Stimulated activated naive CD4-positive, alpha-beta T cell treated with Interleukin-2 at 50 U/mL for 16 hours (primary cell): ENCODE measurements around the gene RPL7L1.
"Not testable (repeated sequence)": the region's sequence is repeated elsewhere in the genome, so short reads cannot be mapped to it uniquely, and the experiment has no call there.

Experiments used
- DNase-seq: peaks from one replicate; lab custom pipeline; 2025; lab: John Stamatoyannopoulos, UW

RPL7L1 gene

DNA sequence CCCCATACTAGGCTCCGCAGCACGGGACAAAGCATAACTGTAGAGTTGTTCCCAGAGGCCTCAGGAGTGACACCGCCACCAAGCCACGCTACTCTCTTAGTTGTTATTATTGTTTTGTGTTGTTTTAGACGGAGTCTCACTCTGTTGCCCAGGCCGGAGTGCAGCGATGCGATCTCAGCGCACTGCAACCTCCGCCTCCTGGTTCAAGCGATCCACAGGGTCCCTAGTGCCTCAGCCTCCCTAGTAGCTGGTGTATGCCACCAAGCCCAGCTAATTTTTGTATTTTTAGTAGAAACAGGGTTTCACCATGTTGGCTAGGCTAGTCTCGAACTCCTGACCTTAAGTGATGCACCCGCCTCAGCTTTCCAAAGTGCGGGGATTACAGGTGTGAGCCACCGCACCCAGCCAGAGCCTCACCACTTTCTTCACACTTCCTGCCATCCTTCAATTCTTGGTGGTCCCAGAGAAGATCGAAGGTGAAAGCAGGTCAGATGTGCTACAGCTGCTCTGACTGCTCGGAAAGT is 11.8 kb downstream of the RPL7L1 start:
- DNase-seq, result no peak

DNA sequence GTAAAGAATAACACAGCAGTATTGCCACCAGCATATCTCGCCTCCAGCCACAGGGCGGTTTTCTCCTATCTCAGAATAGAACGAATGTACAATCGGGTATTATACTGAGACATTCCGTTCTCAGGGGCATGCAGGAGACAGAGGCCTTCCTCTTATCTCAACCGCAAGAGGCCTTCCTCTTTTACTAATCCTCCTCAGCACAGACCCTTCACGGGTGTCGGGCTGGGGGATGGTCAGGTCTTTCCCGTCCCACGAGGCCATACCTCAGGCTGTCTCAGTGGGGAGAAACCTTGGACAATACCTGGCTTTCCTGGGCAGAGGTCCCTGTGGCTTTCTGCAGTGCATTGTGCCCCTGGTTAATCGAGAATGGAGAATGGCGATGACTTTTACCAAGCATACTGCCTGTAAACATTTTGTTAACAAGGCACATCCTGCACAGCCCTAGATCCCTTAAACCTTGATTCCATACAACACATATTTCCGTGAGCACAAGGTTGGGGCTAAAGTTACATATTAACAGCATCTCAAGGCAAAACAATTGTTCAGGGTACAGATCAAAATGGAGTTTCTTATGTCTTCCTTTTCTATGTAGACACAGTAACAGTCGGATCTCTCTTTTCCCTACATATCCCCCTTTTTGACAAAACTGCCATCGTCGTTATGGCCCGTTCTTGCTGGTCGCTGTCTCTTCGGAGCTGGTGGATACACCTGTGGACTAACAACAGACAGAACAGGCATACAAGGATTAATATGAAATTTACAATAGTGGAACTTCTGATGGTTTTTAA is 14.8 kb downstream of the RPL7L1 start:
- not testable (repeated sequence) for DNase-seq

- DNase-seq, result no peak
These were observed 16.8 kb downstream of the RPL7L1 start for GRCh38 chr6:42896178-42896719.

- DNase-seq, result peak; percentile 44
These were observed 19.5 kb downstream of the RPL7L1 start for GRCh38 chr6:42898891-42899361.

DNA sequence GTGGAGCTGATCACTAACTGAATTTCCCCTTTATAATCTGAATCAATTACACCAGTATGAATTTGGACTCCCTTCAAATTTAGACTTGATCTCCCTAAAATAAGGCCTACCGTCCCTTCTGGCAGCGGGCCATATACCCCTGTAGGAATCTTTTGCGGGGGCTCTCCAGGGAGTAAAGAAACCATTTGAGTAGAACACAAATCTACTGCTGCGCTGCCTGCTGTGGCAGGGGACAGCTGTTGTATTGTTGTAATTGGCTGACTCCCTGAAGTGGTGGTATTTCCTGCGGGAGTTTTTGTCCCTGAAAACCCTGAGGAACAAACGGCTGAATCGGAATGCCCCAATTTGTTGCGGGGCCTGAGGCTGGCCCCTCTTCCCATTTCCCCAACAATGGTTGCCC is 20.5 kb downstream of the RPL7L1 start:
- DNase-seq, result no peak

- DNase-seq, result peak; percentile 49
These were observed 22.1 kb downstream of the RPL7L1 start for GRCh38 chr6:42901538-42901957.

GRCh38 chr6:42902429-42903263 is 23.2 kb downstream of the RPL7L1 start:
- not testable (repeated sequence) for DNase-seq

GRCh38 chr6:42904467-42904866 is 25.1 kb downstream of the RPL7L1 start:
- DNase-seq, result no peak

GRCh38 chr6:42907336-42907735 is 27.9 kb downstream of the RPL7L1 start:
- DNase-seq, result no peak

- DNase-seq, result no peak
These were observed 30.4 kb downstream of the RPL7L1 start for GRCh38 chr6:42909835-42910234.

DNA sequence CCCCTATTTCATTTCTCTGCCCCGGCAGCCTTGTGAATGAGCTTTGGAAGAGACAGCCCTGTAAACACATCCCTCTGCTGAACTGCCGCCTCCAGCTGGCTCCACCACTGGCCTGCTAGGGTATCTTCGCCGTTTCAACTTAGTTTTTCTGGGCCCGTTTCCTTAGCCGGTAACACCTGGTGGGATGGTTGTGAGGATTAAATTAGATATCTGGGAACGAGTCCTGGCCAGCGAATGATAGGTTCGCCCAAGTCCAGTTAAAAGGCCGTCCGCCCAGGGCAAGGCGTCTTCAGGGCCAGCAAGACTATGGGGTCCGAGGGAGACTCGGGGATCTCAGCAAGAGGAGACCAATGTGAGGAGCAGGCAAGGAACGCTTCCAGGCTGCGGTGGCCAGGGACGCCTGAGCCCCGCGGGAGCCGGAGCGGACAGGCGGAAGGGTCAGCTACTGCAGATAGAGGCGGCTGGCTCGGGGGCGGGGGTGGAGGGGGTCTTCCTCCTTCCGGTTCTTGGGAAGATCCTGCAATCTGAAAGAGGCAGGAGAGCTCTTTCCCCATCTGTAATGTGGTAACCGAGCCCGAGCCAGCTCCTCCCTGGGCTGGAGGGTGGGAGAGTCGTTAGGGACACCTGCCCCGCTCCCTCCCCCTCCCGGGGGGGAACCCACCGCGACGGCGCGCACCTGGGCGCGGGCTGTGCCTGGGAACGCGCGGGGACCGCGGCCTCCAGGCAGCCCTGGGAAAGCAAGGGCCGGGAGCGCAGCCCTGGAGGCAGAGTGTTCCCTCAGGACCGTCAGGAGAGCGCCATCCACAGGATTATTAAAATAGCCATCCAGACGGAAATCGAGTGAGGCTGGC is 32.0 kb downstream of the RPL7L1 start:
- no peak for DNase-seq

DNA sequence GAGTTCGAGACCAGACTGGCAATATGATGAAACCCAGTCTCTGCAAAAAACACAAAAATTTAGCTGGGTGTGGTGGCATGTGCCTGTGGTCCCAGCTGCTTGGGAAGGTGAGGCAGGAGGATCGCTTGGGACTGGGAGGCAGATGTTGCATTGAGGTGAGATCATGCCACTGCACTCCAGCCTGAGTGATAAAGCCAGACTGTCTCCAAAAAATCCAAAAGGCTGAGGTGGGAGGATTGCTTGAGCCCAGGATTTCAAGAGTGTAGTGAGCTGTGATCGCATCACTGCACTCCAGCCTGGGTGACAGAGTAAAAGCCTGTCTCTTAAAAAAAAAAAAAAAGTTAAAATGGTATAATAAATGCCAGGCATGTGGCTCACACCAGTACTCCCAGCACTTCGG is 35.1 kb downstream of the RPL7L1 start:
- DNase-seq, result no peak

DNA sequence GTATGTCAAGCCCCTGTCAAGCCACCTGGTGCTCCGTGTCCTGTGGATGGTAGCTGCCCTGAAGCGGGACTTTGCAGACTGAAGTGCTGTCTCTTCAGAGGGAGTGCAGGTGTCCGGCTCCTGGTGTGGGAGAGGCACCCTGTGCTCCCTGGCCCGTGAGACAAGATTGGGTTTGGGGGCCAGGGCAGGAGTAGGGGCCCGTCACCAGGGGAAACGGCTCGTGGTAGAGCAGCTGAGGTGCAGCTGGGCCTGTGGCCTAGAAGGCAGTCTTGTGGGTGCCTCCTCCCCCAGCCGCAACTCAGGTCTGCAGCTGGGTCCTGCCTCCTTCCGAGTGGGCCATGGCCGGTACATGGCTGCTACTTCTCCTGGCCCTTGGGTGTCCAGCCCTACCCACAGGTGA is 36.3 kb downstream of the RPL7L1 start, which contains the start of gene PTCRA:
PTCRA (plus strand) TSS at position 322 of the 400 bp plus-strand sequence; CDS start at position 339, 17 bp downstream.
- no peak for DNase-seq

GRCh38 chr6:42916288-42916687 is 36.9 kb downstream of the RPL7L1 start:
- no peak for DNase-seq

DNA sequence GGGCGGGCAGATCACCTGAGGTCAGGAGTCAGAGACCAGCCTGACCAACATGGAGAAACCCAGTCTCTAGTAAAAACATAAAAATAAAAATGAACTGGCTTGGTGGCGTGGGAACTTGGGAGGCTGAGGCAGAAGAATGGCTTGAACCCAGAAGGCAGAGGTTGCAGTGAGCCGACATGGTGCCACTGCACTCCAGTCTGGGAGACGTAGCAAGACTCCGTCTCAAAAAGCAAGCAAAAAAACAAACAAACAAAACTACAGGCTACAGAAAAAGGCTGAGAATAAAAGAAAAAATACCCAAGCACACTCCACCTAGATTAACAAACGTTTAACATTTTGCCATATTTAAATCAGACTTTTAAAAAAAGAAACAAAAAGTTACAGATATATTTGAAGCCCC is 42.4 kb downstream of the RPL7L1 start:
- no peak for DNase-seq

DNA sequence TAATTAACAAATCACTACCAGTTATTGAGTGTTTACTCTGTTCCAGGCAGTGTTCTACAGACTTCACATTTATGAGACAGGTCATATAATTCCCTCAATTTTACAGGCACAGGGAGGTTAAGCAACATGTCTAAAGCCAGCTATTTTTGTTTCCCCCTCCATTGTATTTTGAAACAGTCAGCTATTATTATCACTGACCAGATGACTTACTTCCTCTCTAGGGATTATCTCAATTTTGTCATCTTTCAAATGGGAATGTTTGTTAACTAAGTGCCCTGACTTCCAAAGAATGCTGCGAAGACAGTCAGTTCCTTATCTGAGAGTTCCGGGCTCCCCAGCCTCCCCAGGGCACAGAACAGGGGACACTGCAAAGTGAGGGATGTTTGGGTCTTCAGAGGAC is 44.2 kb downstream of the RPL7L1 start:
- no peak for DNase-seq

DNA sequence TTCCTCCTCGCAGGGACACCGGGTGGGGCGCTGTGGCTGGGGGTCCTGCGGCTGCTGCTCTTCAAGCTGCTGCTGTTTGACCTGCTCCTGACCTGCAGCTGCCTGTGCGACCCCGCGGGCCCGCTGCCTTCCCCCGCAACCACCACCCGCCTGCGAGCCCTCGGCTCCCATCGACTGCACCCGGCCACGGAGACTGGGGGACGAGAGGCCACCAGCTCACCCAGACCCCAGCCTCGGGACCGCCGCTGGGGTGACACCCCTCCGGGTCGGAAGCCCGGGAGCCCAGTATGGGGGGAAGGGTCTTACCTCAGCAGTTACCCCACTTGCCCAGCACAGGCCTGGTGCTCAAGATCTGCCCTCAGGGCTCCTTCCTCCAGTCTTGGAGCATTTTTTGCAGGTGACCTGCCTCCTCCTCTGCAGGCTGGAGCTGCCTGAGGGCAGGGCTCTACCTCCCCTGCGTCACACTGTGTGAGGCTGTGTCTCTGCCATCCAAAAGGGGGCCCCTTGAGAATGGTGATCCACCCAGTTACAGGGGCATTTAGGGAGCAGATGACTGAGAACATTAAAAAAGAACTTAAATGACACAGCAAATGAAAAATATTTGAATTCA is 45.9 kb downstream of the RPL7L1 start:
- DNase-seq, result no peak

GRCh38 chr6:42928986-42929820 is 49.8 kb downstream of the RPL7L1 start, which contains the start of gene CNPY3:
CNPY3 (plus strand) TSS chr6:42929480; CDS start chr6:42929571, 91 bp downstream.
- peak; percentile 95 for DNase-seq

- peak; percentile 64 for DNase-seq
These were observed 50.5 kb downstream of the RPL7L1 start for GRCh38 chr6:42929821-42930360.

DNA sequence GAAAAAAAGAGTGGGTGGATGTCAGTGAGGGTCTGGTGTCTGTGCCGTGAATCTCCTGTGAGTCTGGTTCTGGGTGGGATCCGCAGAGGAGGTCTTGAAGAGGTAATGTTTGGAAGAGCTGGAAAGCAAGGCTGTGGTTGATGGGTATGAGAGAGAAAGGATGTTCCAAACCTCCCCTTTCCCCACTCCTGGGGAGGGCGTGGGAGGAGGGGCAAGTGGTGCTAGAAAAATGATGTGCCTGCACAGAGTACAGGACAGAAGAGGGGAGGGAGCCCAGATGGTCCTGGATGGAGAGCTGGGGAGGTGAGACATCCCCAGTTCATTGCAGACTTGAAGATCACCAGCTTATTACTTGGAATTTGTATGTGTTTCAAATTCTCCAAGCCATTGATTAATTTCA is 53.0 kb downstream of the RPL7L1 start:
- DNase-seq, result no peak
